Heart right ventricle (tissue), 16 donors: ENCODE data around the gene CD27. TPM values are rescaled to one million over a fixed set of nuclear protein-coding genes. Genes with fewer than 3 reads are reported as not detected.
A peak's percentile ranks its signal among the peaks of the same experiment; 100 is the strongest.

ENCODE experiments used
- ATAC-seq, 8 donors: fragments of 200-7000 bp; cut with Tn5 transposase; one replicate each; pipeline ENCODE4 v1.9.1; 2020; ENCODE audit warnings: mild to moderate bottlenecking in 8 of 8, moderate library complexity in 8 of 8, moderate number of reproducible peaks in 1 of 8
- DNase-seq, 2 donors: peaks; one replicate each; pipeline ENCODE4 v3.0.0-alpha.2; 2020
- H3K27ac ChIP-seq, 10 donors: fragments of 200-600 bp; sonication (generic) in 2 of 10; one replicate each; pipeline versions ENCODE4 v1.5.0 to v1.8.0; 2020 to 2022; ENCODE audit warnings: mild to moderate bottlenecking in 3 of 10
- H3K27me3 ChIP-seq, 7 donors: fragments of 200-600 bp; one replicate each; pipeline ENCODE4 v1.8.0; 2021 to 2022; ENCODE audit warnings: mild to moderate bottlenecking in 2 of 7
- H3K36me3 ChIP-seq, 9 donors: fragments of 200-600 bp; sonication (generic) in 1 of 9; one replicate each; pipeline versions ENCODE4 v1.5.0 to v1.8.0; 2020 to 2022; ENCODE audit warnings: mild to moderate bottlenecking in 2 of 9
- H3K4me1 ChIP-seq, 9 donors: fragments of 200-600 bp; sonication (generic) in 1 of 9; one replicate each; pipeline versions ENCODE4 v1.5.0 to v1.8.0; 2020 to 2022; ENCODE audit warnings: mild to moderate bottlenecking in 4 of 9
- H3K4me3 ChIP-seq, 10 donors: fragments of 200-600 bp; sonication (generic) in 2 of 10; one replicate each; pipeline versions ENCODE4 v1.5.0 to v1.8.0; 2020 to 2022; ENCODE audit warnings: mild to moderate bottlenecking in 7 of 10, moderate library complexity in 2 of 10
- H3K9me3 ChIP-seq, 11 donors: fragments of 200-600 bp in 10 of 11; sonication (generic) in 2 of 11; one replicate each; pipeline versions ENCODE4 v1.5.0 to v1.8.0; 2013 to 2022; ENCODE audit warnings: mild to moderate bottlenecking in 2 of 11, control low read depth in 1 of 11, moderate library complexity in 1 of 11
- WGBS, 2 donors: extraction: QIAGEN DNeasy Blood & Tissue Kit; methylation state at CpG; one replicate each; pipeline ENCODE4 v1.1.7; 2013; ENCODE audit warnings: inconsistent platforms in 1 of 2; 5-methylcytosine and 5-hydroxymethylcytosine counted together
- intact Hi-C, 10 donors: fragments of 100-400 bp; cut with DNase I; formaldehyde crosslinking; loops; one replicate each; pipeline versions ENCODE4 v1.11.1 to v1.14.2; 2022
- polyA plus RNA-seq, 2 donors: library from polyadenylated mRNA; stranded (reverse); fragments of 200-250 nt; gene quantifications; one replicate each; pipeline ENCODE4 v1.2.3, GENCODE V29; 2013
- total RNA-seq, 10 donors: library from RNA; stranded (reverse); fragmentation: NEBNext Ultra II Directional in 3 of 10; extraction: Animal tissue kit (Norgen Biotek cat#: 25700) in 3 of 10; gene quantifications; one replicate each; pipeline versions ENCODE4 v1.2.1 to v1.2.4, GENCODE V29; 2021 to 2023
- TF ChIP-seq, protein P1 (sequence below), 9 donors: fragments of 200-600 bp; sonication (generic) in 2 of 9; IDR thresholded peaks; one replicate each; pipeline versions ENCODE4 v1.5.0 to v1.8.0; 2021 to 2022; ENCODE audit warnings: antibody characterized with exemption in 9 of 9, mild to moderate bottlenecking in 5 of 9, moderate library complexity in 1 of 9
- donor health status: Arrhythmogenic right ventricular cardiomyopathy.
- donor health status: ischemic (EF 13 %, LVEDD 7.1; RV severe dilation, severe dysfunction).
- donor health status: healthy with polysubstance abuse.
- donor health status: DM: no; HTN: yes; CAD: no.
- donor health status: DM: no; HTN: no; CAD: no.
- donor health status: ischemic (EF 25% LVEDD 6.9; RV normal size, moderate dysfunction).
- donor health status: ischemic (EF 25% LVEDD 5.7; RV mildly dilated, moderate dysfunction).
- donor health status: healthy.
- donor health status: DM: yes; HTN: yes; CAD: no.
- donor health status: Ischemic cardiomyopathy.
- donor health status: ischemic (EF 35%, LVEDD 5.7; RV mildly dilated, moderate dysfunction).
- donor health status: nonischemic (EF 11% LVEDD 7.7; RV severe dilation, severe dysfunction).
- donor health status: DM: yes; HTN: yes; CAD: no.
- donor health status: PGD.
- donor health status: ischemic (EF 29% LVEDD 5.4; RV normal size, mild dysfunction).
- donor health status: nonischemic (EF 23%, LVEDD 6.1; RV moderate dilation, normal function).

The CD27 gene
- total and polyA plus RNA-seq, 12 donors, result 0.28 to 3.4 (median 0.32) TPM; not detected in 6

DNA sequence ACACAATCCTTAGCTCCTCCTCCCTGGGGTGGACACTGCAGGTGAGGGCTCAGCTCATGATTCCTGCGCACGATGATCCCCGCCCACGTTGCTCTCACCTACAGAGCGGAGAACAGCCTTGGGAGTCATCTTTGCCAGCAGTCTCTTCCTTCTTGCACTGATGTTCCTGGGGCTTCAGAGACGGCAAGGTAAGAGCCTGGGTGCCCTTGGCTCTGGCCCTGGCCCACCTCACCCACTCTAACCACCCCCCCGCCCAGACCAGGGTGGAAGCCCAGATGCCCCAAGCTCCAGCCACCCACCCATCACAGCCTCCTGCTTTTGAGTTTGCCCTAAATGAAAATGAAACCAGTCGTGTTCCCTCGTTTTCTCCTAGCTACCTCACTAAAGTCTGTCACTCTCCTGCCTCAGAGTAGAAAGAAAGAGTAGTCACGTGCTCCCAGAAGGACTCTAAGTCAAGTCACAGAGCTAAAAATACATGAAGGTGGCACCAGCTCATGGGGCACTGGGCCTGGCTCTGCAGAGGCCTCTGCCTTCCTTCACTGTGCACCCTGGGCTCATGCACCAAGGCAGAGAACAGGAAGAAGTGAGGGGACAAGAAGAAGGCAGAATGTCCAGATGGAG, 16.1 kb downstream of the CD27 start:
- H3K4me1 ChIP-seq, result peaks cover 0 to 65% (median 12%) of the 10 kb centered on the region in 9 donors
- no peaks in the 10 kb centered on the region for H3K9me3 ChIP-seq
- TF ChIP-seq, protein P1, sequence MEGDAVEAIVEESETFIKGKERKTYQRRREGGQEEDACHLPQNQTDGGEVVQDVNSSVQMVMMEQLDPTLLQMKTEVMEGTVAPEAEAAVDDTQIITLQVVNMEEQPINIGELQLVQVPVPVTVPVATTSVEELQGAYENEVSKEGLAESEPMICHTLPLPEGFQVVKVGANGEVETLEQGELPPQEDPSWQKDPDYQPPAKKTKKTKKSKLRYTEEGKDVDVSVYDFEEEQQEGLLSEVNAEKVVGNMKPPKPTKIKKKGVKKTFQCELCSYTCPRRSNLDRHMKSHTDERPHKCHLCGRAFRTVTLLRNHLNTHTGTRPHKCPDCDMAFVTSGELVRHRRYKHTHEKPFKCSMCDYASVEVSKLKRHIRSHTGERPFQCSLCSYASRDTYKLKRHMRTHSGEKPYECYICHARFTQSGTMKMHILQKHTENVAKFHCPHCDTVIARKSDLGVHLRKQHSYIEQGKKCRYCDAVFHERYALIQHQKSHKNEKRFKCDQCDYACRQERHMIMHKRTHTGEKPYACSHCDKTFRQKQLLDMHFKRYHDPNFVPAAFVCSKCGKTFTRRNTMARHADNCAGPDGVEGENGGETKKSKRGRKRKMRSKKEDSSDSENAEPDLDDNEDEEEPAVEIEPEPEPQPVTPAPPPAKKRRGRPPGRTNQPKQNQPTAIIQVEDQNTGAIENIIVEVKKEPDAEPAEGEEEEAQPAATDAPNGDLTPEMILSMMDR (IDR thresholded peaks at IDR 0.05), result no peak
- WGBS, 2 donors, result 68 to 73% methylated on average over 10 of the region's 10 CpGs
- H3K27ac ChIP-seq, result peak overlapping the region in 9 of 10 donors; percentile 39 to 89 (median 56)
- DNase-seq (no peak), ATAC-seq (peak; percentile 30 to 82 (median 70))
- peaks cover 0 to 98% (median 66%) of the 10 kb centered on the region in 9 donors for H3K36me3 ChIP-seq
- H3K27me3 ChIP-seq, result no peaks in the 10 kb centered on the region
- intact Hi-C loops, result loop anchor here in 8 of 10 donors (5.0 to 10.0 kb wide), 5 partner anchors 34 to 136 kb away; no protein-coding TSS in a partner anchor
- peak overlapping the region in 1 of 10 donors; percentile 22 for H3K4me3 ChIP-seq

DNA sequence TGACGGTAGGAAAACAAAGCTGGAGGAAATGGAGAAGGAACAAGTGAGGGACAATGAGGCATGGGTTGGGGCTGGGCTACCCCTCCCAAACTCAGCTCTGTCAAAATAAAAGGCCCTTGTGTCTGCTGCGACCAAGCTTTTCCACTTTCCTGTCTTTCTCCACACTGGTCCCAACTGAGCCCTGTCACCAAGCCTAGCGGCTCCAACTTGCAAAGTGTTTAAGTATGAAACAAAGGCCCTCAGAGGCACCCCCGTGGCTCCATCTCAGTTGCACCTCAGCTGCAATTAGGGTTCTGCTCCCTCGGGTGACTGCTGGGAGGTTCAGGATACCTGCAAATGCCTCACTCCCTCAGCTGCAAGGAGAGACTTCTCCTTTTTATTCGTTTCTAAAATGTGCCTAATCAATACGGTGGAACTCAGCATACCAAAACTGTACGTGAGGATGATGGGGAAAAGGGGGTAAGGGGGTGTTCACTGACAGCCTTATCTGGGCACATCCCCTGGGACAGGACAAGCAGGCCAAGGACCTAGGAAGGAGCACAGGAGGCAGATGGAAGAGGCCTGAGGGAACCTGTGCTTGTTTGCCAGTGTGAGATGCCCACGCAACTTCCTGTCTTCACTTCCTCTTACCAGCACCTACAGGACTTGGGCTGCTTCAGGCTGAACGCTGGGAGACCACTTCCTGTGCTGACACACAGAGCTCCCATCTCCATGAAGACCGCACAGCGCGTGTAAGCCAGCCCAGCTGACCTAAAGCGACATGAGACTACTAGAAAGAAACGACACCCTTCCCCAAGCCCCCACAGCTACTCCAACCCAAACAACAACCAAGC, 16.9 kb downstream of the CD27 start:
- Histone ChIP-seq H3K4me3 (peak overlapping the region in 1 of 10 donors; percentile 22), H3K4me1 (peaks cover 0 to 71% (median 12%) of the 10 kb centered on the region in 9 donors), H3K36me3 (peaks cover 0 to 98% (median 66%) of the 10 kb centered on the region in 9 donors), H3K9me3 (no peaks in the 10 kb centered on the region), H3K27me3 (no peaks in the 10 kb centered on the region), H3K27ac (peak overlapping the region in 9 of 10 donors; percentile 39 to 89 (median 56))
- 66 to 75% methylated on average over 15 of the region's 15 CpGs for WGBS, 2 donors
- ATAC-seq, result peak; percentile 25 to 61 (median 35)
- no peak for DNase-seq
- TF ChIP-seq, protein P1 (IDR thresholded peaks at IDR 0.05), result no peak
- intact Hi-C loops, result loop anchor here in 8 of 10 donors (5.0 to 10.0 kb wide), 5 partner anchors 34 to 137 kb away; no protein-coding TSS in a partner anchor

DNA sequence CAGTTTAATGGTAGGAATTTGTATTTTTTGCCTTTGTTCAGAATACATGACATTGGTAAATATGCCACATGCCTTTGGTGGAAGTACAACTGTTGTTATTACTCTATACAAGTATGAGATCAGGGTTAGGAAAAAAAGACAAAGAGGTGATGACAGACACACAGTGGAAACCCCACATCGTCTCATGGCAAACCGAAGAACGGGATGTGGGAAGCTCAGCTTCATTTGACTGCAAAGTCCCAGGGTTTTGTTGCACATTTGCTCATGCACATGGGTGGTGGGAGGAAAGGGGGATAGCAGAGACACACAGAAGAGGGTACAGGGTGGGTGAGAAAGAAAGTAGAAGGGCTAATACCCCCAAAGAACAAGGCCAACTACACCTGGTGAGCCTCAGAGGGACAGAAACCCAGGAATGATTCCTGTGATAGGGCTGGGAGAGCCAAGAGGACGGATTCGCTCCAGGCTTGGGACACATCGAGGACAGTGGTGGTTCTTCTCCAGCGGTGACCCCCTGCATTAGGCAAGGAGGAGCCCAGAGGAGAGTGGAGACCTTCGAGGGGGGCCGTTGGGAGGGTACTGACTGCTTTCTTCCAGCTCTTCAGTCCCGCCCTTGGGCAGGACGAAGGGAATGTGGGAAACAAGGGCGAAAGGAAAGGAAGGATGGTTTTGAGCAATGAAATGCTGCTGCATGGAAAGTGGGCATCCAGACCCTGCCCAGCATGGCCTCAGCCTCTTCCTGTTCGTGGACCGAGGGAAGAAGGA, 17.7 kb downstream of the CD27 start:
- DNase-seq, result no peak
- Histone ChIP-seq H3K36me3 (peaks cover 0 to 93% (median 59%) of the 10 kb centered on the region in 9 donors), H3K4me3 (no peak overlapping the region), H3K4me1 (peaks cover 0 to 71% (median 12%) of the 10 kb centered on the region in 9 donors), H3K27me3 (no peaks in the 10 kb centered on the region), H3K27ac (peak overlapping the region in 8 of 10 donors; percentile 30 to 89 (median 52)), H3K9me3 (no peaks in the 10 kb centered on the region)
- 87 to 91% methylated on average over 14 of the region's 14 CpGs for WGBS, 2 donors
- ATAC-seq, result no peak
- intact Hi-C loops, result loop anchor here in 8 of 10 donors (5.0 to 10.0 kb wide), 5 partner anchors 35 to 138 kb away; no protein-coding TSS in a partner anchor
- TF ChIP-seq, protein P1 (IDR thresholded peaks at IDR 0.05), result no peak
